HG03066 (cell line): Measurements from ENCODE around the gene NRDE2.
A peak's percentile ranks its signal among the peaks of the same experiment; 100 is the strongest.
"Not testable (repeated sequence)": the region's sequence is repeated elsewhere in the genome, so short reads cannot be mapped to it uniquely, and the experiment has no call there.

Source experiments
- ATAC-seq: cut with Tn5 transposase; IDR thresholded peaks from one replicate; pipeline ENCODE4 v1.9.1; 2021; ENCODE audit warnings: low read depth; ENCODE audit not compliant: unreplicated experiment

NRDE2 gene

DNA sequence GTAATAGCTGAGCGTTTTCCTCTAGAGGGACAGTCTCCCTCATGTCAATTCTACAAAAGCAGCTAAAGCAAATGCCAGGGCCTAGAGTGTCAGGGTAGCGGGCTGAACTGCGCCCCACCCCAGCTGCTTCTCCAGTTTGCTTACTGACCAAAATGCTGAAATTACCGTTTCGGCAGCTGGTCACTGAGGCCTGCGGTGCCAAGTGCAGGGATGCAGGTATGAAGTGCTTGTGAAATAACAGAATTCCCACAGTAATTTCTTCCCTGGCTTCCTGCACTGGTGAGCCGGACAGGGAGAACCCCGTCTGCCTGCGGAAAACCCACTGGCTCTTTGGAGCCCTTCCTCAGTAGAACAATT, 56.3 kb downstream of the NRDE2 start:
- ATAC-seq, result no peak

DNA sequence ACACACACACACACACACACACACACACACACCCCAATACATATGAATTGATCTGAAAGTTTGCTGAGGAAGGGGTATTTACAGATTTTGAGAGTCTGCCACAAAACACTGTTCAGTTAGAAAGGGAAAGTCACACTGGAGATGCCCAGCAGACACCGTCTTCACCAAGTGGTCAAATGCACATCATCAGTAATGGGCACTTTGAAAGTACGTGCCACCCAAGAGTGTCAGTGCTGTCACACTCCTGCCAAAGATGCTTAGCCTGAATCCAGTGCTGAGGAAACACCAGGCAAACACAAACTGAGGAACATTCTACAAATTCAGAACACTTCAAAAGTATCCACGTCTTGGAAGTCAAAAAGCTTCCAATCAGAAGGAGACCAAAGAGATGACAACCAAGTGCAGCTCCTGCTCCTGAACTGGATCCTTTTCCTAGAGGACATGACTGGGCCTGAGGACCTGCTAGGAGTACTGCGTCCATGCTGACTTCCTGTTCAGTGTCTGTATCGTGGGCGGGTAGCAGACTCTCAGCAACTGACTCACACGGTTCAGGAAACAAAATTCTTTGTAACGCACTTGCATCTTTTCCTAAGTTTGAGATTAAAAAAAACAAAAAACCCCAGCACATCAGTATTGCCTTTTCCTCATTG, 56.8 kb downstream of the NRDE2 start:
- no peak for ATAC-seq

DNA sequence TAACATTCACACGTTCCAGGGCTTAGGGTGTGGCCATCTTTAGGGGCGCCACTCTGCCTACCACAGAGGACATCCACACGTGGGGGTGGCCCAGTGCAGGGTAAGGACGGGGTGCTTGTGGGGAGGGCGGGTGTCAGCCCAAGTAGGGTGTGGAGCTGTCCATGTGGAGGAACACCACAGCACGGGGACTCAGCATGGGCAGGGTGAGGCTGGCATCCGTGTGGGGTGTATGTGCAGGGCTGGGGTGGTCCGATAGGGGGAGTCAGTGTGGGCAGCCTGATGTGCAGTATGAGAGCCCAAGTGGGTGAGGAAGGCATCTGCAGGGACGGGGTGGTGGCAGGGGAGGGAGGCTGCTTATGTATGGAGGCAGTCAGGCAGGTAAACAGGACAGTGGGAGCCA, 57.7 kb downstream of the NRDE2 start:
- ATAC-seq, result no peak

DNA sequence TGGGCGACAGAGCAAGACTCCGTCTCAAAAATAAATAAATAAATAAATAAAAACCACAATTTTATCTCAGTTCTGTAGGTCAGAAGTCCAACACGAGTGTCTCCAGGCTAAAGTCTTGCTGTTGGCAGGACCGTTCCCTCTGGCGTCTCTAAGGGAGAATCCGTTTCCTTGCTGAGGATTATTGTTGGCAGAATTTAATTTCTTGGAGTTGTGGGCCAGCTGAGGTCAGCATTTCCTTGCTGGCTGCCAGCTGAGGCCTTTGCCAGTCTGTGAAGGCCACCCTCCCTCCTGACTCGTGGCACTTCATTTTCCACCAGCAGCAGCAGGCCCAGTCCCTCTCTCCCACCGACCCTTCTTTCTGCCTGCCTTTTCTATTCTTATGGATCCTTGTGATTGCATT, 58.2 kb downstream of the NRDE2 start:
- ATAC-seq, result no peak

DNA sequence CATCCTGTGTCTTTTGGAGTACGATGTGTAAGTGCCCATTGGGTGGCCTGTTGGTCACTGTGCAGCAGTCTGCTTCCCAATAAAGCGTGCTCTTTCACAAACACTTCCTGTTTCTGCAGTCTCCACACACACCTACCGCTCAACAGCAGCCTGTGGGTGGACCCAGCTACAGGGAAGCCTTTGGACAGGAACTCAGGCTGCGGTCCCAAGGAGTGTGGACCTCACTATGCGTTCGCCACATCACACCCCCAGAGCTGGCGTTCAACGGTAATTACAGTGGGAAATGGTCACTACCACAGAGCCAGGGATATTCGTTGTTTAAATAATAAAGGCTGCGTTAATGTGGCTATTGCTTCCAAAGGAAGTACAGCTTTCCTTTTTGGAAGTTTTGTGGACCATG, 59.2 kb downstream of the NRDE2 start:
- no peak for ATAC-seq

DNA sequence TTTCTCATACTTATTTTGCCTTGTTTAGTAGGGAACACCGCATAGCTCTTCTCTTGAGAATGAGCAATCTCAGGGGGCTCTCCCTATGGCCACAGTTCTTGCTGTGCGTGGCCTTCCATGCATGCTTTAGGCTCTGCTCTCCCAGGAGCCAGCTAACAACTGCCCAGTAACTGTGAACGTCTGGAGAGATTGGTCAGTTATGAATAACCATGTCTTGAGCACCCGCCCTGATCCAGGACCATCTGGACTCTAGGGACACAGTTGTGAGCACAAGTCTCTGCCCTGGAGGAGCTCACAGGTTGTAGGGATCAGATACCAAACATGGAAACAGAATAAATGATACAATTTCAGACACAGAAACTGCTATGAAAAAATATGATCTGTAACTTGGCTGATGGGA, 63.3 kb downstream of the NRDE2 start:
- ATAC-seq, result no peak

DNA sequence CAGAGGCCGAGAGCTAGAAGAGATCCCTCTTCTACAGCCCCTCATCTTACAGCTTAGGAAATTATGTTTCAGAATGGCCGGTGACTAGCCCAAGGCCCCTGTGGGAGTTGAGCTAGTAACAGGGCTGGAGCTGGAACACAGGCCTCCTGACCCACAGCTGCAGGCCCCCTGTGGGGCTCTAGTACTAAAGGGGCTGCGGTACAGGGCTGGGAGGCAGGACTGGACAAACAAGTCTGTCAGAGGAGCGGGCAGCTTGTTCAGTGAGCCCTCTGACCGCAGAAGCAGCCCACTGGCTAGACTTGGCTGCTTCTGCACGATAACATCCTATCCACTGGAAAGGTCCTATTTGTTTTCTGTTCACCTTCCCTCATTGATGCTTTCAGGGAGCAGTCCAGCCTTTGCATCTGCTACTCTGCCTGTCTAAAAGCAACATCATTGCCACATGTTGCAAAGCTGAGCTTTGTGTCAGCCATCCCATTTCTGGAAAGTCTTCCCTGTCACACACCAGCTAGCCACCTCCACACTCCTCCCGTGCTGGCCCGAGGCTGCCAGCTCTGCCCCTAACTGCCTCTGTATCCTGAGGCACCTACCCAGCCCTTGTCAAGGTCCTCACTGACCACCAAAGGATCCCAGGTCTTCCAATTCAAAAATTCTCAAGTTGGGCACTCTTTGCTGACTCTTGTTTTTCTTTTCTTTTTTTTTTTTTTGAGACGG, 65.1 kb downstream of the NRDE2 start:
- ATAC-seq, result no peak

DNA sequence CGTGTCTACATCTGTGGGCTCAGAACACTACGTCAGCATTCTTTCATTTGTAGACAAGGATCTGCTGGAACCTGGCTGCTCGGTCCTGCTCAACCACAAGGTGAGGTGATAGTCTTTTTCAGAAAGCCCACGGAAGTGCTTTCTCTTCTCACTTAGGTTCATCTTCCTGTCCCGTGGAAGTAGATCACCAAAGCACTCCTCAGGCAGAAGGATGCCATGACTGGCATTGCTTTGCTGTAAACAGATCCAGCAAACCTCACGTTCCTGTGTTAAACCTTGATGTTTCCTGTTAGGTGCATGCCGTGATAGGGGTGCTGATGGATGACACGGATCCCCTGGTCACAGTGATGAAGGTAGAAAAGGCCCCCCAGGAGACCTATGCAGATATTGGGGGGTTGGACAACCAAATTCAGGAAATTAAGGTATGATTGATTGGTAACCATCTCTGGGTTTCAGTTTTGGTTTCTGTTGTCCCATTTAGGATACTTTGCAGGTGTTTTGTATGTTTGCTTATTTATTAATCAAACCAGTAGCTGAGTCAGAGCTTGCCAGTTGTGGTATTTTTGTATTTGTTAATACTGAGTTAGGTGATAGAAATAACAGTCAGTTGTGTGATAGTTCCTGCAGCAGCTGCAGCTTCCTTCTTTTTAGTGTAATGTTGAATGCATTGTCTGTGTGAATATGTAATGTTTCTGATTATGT, 67.8 kb downstream of the NRDE2 start:
- peak; percentile 81 for ATAC-seq

DNA sequence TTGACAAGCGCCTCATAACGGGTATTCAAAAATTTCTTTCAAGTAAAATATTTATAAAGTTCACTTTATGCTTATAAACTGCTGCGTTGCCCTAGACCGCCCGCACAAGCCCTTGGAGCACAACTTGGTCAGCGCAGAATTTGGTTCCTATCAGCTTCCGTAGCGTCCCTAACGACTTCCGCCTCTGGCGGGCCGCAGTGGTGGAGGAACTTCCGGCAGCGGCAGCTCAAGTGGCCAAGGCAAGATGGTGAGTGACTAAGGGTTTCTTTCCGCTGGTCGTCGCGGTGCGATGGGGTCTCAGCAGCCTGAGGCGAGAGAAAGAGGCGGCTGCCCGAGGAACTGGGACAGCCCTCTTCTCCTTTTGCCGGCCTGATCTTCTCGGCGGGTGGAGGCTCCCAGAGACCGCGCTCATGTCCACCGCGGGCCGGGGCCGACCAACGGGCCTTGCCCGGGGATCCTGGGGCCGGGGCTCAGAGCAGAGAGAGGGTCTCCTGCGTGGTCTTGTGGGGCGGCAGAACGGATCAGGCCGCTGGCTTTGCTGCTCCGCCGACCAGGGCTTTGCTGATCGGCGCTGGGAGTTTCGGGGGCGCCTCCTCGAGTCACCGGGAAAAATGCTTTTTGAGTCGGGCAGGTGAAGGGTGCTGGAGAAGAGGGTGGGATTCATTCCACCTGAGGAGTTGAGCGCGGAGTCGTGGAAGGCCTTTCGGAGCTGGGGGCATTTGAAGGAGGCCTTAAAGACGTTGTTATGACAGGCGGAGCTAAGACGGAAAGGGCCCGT, 75.2 kb downstream of the NRDE2 start, which contains the start of gene PSMC1:
Gene PSMC1, plus strand, starts transcription at position 200 of the 778 bp plus-strand sequence. Its CDS starts 45 bp downstream, at position 245.
- peak; percentile 94 for ATAC-seq

DNA sequence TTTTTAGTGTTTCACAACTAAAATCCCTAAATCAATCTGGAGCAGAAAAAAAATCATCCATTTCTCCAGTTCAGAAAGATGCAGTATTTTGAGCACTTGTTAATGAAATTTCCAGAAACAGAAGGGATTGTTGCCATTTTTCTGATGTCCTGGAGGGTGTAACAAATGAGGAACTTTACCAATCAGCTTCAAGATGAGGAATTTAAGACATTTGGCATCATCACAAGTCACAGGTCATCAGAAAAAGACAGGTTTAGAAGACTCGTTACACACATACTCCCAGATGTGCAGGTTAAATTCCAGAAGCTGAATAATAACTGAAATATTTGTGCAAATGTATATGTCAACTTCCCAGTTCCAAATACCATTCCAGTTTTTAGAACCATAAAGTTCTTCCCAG, 75.9 kb downstream of the NRDE2 start:
- ATAC-seq, result no peak

DNA sequence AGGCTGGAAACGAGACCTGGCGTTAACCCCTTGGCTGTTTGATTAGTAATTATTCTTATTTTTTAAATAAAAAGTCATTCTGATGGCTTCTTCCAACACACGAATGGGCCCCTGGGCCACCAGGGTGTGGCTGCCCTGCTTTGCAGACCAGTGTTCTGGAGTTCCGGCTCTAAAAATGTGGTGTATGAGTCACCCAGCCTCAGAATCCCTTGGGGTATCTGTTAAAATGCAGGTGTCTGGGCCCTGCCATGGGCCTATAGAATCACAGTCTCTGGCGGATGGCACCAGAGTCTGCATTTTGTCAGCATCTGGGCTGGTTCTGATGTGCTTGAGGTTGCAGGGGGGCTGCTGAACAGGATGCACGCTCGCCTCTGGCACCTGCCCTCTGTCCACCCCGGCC, 77.9 kb downstream of the NRDE2 start:
- ATAC-seq, result no peak

DNA sequence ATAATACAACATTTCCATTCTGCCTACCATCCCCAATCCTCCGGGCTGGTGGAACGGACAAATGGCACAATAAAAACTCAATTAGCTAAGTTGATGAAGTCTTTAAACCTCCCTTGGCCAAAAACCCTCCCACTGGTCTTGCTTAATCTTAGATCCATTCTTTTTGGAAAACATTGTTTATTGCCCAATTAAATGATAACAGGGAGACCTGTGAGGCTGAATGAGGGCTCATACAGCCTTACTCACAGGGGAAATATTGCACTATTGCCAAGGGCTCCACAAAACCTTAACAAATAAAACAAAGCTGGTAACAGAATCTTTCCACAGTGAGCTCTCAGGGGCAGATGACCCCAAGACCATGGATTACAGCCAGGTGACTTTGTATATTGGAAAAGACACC, 83.1 kb downstream of the NRDE2 start:
- ATAC-seq, result no peak

DNA sequence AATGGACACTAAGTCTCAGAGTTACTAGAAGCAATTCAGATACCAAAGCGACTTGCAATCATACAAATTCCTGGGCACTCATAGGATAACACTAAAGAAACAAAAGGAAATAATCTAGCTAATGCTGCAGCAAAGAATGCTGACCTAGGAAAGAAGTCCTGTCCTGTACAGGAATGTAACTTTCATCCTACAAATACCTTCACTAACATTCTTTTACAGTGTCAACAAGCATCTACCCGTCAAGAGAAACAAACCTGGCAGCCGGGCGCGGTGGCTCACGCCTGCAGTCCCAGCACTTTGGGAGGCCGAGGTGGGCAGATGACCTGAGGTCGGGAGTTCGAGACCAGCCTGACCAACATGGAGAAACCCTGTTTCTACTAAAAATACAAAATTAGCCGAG, 84.3 kb downstream of the NRDE2 start:
- not testable (repeated sequence) for ATAC-seq

DNA sequence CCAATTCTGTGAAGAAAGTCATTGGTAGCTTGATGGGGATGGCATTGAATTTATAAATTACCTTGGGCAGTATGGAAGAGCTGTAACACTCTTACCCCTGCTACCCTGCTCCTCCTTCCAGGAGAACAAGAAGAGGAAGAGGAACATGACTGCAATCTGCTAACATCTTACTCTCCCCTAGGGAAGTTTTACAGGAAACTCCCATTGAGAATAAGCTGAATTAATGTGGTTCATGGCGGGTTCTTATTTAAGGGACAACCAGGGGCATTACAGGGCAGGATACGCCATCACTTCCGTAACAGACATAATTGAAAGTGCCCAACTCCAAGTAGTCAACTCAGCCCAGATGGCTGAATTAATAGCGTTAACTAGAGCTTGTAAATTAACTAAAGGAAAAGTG, 84.8 kb downstream of the NRDE2 start:
- no peak for ATAC-seq

DNA sequence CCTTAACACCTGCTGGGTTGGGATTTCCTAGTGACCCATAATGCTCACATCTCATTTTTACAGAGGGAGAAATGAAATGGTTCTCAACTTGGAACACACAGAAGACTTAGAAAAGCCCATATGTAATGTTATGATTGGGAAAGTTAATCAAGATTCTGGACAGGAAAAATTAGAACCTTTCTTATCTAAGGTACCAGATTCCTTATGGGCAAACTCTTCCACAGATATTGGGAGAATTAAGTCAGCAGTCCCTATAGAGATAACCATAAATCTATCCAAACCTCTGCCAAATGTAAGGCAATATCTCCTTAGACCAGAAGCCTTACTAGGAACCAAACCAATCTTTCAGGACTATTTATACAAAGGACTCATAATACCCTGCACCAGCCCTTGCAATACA, 89.3 kb downstream of the NRDE2 start:
- ATAC-seq, result no peak

DNA sequence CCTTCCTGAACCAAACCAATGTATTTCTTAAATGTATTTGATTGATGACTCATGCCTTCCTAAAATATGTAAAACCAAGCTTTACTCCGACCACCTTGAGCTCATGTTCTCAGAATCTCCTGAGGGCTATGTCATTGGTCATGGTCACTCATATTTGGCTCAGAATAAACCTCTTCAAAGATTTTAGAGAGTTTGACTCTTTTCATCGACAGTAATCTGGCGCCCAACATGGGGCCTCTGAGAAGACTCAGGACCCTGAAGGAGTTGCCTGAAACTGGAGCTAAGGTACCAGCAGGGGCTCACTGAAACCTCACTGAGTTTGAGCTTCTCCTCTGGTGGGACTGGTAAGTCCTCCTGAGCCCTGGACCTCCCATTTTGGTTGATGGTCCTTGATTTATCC, 92.6 kb downstream of the NRDE2 start:
- ATAC-seq, result no peak

DNA sequence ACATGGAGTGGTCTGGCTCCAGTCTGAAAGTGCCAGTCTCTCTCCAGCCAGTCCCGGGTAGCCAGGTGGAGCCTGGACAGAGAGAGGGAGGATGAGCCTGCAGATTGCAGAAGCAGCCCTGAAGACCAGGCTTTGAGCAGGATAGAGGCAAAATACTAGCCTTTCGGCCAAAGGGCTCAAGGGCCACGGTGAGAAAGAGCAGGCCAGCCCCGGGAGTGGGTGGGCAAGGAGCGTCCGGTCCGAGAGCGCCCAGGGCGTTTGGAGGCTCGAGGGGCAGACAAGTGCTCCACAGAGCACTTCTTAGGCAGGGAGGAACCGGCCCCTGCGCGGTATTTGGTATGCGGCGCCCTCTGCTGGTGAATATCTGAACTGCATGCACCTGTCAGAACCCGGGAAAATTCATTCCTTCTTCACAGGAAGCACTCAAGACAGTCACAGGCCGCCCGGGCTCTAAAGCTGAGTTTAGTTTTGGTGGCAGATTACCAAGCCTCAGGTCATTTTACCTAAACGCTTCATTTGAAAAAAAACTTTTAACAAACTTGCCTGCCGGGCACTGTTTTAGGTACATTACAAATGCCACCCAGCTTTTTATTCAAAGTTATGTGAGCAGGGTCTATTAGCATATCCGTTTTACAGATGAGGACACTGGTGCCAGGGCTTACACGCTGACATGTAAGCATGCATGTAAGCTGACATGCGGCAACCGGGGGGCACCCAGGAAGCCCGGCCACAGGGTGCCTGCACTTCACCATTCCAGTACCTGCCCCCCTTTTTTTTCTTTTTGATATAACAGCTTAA, 96.4 kb downstream of the NRDE2 start:
- peak; percentile 79 for ATAC-seq

DNA sequence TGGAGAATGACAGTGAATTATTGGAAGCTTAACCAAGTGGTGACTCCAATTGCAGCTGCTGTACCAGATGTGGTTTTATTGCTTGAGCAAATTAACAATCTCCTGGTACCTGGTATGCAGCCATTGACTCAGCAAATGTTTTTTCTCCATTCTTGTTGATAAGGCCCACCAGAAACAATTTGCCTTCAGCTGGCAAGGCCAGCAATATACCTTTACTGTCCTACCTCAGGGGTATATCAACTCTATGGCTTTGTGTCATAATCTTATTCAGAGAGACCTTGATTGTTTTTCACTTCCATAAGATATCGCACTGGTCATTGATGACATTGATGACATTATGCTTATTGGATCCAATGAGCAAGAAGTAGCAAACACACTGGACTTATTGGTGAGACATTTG, 101.8 kb downstream of the NRDE2 start:
- not testable (repeated sequence) for ATAC-seq

DNA sequence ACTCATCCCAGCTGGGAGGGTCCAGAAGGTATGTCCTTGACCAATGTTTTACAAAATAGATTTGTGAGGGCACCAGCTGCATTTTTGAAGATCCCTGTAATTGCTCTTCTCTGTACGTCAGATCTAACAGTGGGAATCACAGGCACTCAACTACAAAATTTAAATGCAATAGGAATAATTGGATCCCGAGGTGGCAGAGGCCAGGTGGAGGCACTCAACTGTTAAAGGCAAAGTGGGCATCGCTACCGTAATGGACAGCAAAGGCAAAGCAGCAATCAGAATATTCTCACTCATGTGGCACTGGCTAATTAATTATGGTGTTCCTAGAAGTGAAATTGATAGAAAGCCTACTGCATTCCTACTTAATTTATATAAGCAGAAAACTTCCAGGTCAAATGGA, 103.3 kb downstream of the NRDE2 start:
- no peak for ATAC-seq
